Measurements from ENCODE around the gene THSD4. TPM values are rescaled to one million over a fixed set of nuclear protein-coding genes. Genes with fewer than 3 reads are reported as not detected.

The THSD4 gene
- total and polyA plus RNA-seq, 2 experiments from 2014 or later: 5.1 to 25.5 TPM

DNA sequence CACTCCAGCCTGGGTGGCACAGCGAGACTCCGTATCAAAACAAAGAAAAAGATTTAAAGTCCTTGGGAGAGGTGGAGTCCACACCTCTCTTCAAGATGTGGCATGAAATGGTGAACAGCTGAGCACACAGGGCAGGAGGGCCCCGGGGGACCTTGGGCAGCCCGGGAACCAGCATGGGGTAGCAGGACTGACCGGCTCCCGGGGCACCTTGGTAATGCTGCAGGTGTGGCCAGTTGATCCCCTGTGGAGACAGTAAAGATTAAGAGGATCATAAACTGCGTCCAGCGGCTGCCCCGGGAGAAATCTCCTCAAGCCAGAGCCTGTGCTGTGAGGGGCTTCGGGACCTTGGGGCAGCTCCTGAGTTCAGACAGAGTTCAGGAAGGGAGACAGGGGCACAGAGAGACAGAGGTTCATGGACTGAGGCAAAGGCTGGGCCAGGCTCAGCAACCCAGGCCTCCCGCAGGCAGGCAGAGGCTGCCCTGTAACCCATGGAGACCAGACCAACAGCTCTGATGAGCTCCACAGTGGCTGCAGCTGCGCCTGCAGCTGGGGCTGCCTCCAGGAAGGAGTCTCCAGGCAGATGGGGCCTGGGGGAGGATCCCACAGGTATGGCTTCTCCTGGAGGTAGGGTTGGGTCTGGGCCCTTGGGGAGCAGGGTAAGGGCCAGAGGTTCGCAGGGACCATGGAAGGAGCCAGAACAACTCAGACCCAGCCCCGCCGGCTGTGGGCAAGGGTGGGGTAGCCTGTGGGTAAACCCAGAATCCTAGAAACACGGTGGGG is 695.2 kb downstream of the THSD4 start, which contains the start of gene NR2E3:
Gene NR2E3, plus strand, starts transcription at position 299 of the 780 bp plus-strand sequence. Its CDS starts 190 bp downstream, at position 489.
- DNase-seq (ENCODE audit: low read depth in 1 of 2, low spot score in 1 of 2): no peak
- no peak for TF ChIP-seq CTCF (IDR thresholded peaks at IDR 0.05; ENCODE audit: low read depth, low read length)
- Histone ChIP-seq H3K4me1 (ENCODE audit: low read depth) (peaks cover 25% of the 10 kb centered on the region), H3K27ac (no peak within 1 kb of the TSS), H3K4me3 (no peak within 1 kb of the TSS), H3K27me3 (no peaks in the 10 kb centered on the region), H3K36me3 (no peaks in the 10 kb centered on the region), H3K9me3 (ENCODE audit: low read depth) (no peaks in the 10 kb centered on the region)

DNA sequence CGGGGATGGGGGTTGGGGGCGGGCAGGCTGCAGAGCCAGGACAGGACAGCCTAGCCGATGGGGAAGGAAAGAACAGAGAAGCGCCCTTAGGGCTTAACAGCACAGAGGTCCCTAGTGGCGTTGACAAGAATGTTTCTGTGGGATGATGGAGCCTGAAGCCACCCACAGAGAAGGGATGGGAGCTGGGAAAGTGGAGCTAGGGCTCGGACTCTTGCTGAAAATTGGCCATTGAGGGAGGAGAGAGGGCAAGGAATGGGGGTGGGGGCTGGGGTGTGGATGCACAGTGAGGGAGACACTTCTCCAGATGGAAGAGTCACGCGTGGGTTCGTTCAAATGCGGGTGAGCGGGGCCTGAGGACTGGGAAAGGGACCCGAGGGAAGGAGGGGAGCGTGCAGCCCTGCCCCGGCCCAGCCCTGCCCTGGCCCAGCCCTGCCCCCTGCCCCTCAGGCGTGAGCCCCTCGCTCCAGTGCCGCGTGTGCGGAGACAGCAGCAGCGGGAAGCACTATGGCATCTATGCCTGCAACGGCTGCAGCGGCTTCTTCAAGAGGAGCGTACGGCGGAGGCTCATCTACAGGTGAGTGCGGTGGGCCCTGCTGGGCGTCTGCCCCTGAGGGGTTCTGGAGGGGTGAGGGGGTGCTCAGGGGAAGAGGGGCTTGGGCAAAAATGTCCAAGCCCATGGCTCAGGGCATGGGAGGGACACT is 695.9 kb downstream of the THSD4 start:
- Histone ChIP-seq H3K36me3 (no peaks in the 10 kb centered on the region), H3K27me3 (no peaks in the 10 kb centered on the region), H3K27ac (no peak overlapping the region), H3K4me3 (no peak overlapping the region), H3K9me3 (ENCODE audit: low read depth) (no peaks in the 10 kb centered on the region), H3K4me1 (ENCODE audit: low read depth) (peaks cover 25% of the 10 kb centered on the region)
- no peak for DNase-seq (ENCODE audit: low read depth in 1 of 2, low spot score in 1 of 2)
- no peak for TF ChIP-seq CTCF (IDR thresholded peaks at IDR 0.05; ENCODE audit: low read depth, low read length)

DNA sequence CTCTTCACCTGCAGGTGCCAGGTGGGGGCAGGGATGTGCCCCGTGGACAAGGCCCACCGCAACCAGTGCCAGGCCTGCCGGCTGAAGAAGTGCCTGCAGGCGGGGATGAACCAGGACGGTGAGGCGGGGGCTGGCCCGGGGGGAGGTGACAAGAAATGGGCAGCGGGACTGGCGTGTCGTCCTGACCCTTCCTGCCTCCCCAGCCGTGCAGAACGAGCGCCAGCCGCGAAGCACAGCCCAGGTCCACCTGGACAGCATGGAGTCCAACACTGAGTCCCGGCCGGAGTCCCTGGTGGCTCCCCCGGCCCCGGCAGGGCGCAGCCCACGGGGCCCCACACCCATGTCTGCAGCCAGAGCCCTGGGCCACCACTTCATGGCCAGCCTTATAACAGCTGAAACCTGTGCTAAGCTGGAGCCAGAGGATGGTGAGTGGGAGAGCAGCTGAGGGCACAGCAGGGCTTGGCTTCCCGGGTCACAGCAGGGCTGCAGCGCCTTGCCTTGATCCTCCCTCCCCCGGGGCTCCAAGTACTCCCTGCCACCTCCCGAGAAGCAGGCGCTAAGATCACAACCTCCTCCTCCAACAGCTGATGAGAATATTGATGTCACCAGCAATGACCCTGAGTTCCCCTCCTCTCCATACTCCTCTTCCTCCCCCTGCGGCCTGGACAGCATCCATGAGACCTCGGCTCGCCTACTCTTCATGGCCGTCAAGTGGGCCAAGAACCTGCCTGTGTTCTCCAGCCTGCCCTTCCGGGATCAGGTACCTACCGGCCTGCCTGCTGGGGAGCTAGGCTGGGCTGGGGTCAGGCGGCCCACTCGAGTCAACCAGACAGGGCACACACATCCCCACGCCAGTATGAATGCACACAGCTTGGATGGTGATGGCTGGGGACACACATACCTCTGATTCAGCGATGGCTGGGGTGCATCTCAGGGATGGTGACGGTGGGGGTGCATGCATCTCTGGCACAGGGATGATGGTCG is 696.8 kb downstream of the THSD4 start:
- no peak overlapping the region for H3K4me3 ChIP-seq
- no peak overlapping the region for H3K27ac ChIP-seq
- peaks cover 16% of the 10 kb centered on the region for H3K4me1 ChIP-seq (ENCODE audit: low read depth)
- TF ChIP-seq CTCF (IDR thresholded peaks at IDR 0.05; ENCODE audit: low read depth, low read length): no peak
- H3K36me3 ChIP-seq: no peaks in the 10 kb centered on the region
- H3K27me3 ChIP-seq: no peaks in the 10 kb centered on the region
- H3K9me3 ChIP-seq (ENCODE audit: low read depth): no peaks in the 10 kb centered on the region
- no peak for DNase-seq (ENCODE audit: low read depth in 1 of 2, low spot score in 1 of 2)

DNA sequence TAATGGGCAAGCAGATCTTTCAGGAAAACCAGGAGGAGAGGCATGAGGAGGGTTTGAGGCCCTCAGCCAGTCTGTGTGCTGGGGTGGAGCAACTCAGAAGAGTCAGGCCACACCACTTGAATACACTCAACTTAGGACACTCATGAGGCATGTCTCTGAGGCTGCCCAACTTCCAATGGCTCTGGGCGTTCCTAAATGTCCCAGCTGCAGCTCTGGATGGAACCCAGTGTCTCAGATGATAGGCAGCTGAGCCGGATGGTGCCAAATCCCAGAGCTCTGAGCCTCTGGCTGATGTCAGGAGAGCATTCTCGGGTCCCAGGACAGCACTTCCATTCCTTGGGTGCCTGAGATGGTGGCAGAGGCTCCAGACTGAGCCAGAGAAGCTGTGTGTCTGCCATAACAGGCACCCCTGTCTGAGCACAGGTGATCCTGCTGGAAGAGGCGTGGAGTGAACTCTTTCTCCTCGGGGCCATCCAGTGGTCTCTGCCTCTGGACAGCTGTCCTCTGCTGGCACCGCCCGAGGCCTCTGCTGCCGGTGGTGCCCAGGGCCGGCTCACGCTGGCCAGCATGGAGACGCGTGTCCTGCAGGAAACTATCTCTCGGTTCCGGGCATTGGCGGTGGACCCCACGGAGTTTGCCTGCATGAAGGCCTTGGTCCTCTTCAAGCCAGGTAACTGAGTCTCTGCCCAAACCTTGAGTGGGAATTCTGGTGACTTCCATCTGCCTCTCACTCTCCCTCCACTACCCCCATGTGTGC is 697.9 kb downstream of the THSD4 start:
- no peaks in the 10 kb centered on the region for H3K36me3 ChIP-seq
- H3K9me3 ChIP-seq (ENCODE audit: low read depth): no peaks in the 10 kb centered on the region
- no peak overlapping the region for H3K4me3 ChIP-seq
- no peak for DNase-seq (ENCODE audit: low read depth in 1 of 2, low spot score in 1 of 2)
- peaks cover 5% of the 10 kb centered on the region for H3K4me1 ChIP-seq (ENCODE audit: low read depth)
- no peaks in the 10 kb centered on the region for H3K27me3 ChIP-seq
- TF ChIP-seq CTCF (IDR thresholded peaks at IDR 0.05; ENCODE audit: low read depth, low read length): no peak
- no peak overlapping the region for H3K27ac ChIP-seq

Data from cardiac muscle cell (in vitro differentiated cells and primary cell).